ENCODE results near the gene IGFL4.

IGFL4 gene

DNA sequence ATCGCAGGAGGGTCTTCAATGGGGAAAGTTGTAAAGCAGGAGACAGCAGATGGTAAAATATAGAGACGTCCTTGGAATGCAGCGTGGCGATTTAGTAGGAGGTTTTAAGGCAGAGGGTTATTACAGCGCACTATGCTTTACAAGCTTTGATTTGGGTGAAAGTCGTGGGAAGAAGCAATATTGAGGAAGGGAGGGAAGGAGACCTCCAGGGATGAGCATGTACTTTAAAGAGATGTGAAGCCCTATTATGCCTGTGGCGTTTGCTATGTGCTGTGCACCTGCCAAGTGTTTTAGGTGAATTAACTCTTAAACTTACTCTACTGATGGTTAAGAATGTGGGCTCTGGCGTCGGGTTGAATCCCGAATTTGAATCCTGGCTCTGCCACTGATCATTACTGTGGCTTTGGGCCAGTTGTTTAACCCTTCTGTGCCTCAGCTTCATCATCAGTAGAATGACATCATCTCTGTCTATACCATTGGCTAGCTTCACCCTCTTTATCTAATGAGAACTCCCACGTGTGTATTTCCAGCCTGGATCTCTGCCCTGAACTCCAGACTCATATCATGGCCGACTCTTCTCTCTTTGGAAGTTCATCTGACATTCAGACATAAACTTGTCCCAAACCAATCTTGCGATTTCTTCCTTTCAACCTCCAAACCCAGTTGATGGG, 45.0 kb downstream of the IGFL4 start (continued):
- TF ChIP-seq, protein P1, sequence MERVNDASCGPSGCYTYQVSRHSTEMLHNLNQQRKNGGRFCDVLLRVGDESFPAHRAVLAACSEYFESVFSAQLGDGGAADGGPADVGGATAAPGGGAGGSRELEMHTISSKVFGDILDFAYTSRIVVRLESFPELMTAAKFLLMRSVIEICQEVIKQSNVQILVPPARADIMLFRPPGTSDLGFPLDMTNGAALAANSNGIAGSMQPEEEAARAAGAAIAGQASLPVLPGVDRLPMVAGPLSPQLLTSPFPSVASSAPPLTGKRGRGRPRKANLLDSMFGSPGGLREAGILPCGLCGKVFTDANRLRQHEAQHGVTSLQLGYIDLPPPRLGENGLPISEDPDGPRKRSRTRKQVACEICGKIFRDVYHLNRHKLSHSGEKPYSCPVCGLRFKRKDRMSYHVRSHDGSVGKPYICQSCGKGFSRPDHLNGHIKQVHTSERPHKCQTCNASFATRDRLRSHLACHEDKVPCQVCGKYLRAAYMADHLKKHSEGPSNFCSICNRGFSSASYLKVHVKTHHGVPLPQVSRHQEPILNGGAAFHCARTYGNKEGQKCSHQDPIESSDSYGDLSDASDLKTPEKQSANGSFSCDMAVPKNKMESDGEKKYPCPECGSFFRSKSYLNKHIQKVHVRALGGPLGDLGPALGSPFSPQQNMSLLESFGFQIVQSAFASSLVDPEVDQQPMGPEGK (tag by site-specific recombination; IDR thresholded peaks at IDR 0.05), result no peak; the same call in 1 of the 2 replicates
- TF ChIP-seq TCF7L2 (IDR thresholded peaks at IDR 0.05; ENCODE audit: borderline replicate concordance, low read depth, low read length), result no peak
- no peak for TF ChIP-seq ZNF391 (tag by site-specific recombination; IDR thresholded peaks at IDR 0.05; ENCODE audit: borderline replicate concordance, low read depth)
- no peak for TF ChIP-seq ZNF132 (tag by site-specific recombination; IDR thresholded peaks at IDR 0.05; ENCODE audit: borderline replicate concordance)
- no peak for TF ChIP-seq BCL11B (tag by site-specific recombination; IDR thresholded peaks at IDR 0.05; ENCODE audit: low read depth)
- TF ChIP-seq ZNF501 (tag by site-specific recombination; IDR thresholded peaks at IDR 0.05), result peak; percentile 21; the same call in 1 of the 2 replicates
- TF ChIP-seq ZNF449 (tag by site-specific recombination; IDR thresholded peaks at IDR 0.05), result no peak
- no peak for TF ChIP-seq ZNF560 (tag by site-specific recombination; IDR thresholded peaks at IDR 0.05; ENCODE audit: borderline replicate concordance)
- TF ChIP-seq PRDM6 (tag by site-specific recombination; IDR thresholded peaks at IDR 0.05), result no peak
- no peak for TF ChIP-seq YY2 (tag by site-specific recombination; IDR thresholded peaks at IDR 0.05)
- no peak for TF ChIP-seq PRDM2 (tag by site-specific recombination; IDR thresholded peaks at IDR 0.05; ENCODE audit: borderline replicate concordance)
- TF ChIP-seq, protein P2, sequence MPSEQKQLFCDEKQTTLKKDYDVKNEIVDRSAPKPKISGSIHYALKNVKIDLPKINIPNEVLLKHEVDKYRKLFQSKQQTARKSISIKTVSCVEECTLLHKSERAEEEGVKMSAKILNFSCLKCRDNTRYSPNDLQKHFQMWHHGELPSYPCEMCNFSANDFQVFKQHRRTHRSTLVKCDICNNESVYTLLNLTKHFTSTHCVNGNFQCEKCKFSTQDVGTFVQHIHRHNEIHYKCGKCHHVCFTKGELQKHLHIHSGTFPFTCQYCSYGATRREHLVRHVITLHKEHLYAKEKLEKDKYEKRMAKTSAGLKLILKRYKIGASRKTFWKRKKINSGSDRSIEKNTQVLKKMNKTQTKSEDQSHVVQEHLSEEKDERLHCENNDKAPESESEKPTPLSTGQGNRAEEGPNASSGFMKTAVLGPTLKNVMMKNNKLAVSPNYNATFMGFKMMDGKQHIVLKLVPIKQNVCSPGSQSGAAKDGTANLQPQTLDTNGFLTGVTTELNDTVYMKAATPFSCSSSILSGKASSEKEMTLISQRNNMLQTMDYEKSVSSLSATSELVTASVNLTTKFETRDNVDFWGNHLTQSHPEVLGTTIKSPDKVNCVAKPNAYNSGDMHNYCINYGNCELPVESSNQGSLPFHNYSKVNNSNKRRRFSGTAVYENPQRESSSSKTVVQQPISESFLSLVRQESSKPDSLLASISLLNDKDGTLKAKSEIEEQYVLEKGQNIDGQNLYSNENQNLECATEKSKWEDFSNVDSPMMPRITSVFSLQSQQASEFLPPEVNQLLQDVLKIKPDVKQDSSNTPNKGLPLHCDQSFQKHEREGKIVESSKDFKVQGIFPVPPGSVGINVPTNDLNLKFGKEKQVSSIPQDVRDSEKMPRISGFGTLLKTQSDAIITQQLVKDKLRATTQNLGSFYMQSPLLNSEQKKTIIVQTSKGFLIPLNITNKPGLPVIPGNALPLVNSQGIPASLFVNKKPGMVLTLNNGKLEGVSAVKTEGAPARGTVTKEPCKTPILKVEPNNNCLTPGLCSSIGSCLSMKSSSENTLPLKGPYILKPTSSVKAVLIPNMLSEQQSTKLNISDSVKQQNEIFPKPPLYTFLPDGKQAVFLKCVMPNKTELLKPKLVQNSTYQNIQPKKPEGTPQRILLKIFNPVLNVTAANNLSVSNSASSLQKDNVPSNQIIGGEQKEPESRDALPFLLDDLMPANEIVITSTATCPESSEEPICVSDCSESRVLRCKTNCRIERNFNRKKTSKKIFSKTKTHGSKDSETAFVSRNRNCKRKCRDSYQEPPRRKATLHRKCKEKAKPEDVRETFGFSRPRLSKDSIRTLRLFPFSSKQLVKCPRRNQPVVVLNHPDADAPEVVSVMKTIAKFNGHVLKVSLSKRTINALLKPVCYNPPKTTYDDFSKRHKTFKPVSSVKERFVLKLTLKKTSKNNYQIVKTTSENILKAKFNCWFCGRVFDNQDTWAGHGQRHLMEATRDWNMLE (tag by site-specific recombination; conservative IDR thresholded peaks at IDR 0.05; ENCODE audit: low read depth), result no peak
- peak; percentile 85 for TF ChIP-seq ZNF513 (tag by site-specific recombination; IDR thresholded peaks at IDR 0.05)
- TF ChIP-seq, protein P3, sequence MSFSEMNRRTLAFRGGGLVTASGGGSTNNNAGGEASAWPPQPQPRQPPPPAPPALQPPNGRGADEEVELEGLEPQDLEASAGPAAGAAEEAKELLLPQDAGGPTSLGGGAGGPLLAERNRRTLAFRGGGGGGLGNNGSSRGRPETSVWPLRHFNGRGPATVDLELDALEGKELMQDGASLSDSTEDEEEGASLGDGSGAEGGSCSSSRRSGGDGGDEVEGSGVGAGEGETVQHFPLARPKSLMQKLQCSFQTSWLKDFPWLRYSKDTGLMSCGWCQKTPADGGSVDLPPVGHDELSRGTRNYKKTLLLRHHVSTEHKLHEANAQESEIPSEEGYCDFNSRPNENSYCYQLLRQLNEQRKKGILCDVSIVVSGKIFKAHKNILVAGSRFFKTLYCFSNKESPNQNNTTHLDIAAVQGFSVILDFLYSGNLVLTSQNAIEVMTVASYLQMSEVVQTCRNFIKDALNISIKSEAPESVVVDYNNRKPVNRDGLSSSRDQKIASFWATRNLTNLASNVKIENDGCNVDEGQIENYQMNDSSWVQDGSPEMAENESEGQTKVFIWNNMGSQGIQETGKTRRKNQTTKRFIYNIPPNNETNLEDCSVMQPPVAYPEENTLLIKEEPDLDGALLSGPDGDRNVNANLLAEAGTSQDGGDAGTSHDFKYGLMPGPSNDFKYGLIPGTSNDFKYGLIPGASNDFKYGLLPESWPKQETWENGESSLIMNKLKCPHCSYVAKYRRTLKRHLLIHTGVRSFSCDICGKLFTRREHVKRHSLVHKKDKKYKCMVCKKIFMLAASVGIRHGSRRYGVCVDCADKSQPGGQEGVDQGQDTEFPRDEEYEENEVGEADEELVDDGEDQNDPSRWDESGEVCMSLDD (tag by site-specific recombination; IDR thresholded peaks at IDR 0.05), result 0 out of 2 replicates have a peak, but pooled peaks have one; percentile 69
